HEK293 (cell line): ENCODE measurements around the gene SRSF1.

Experiments used
- KLF16 ChIP-seq: fragments of 450-650 bp; formaldehyde crosslinking; IDR thresholded peaks from 2 replicates; pipeline ENCODE4 v1.5.1; 2017; ENCODE audit warnings: missing biosample characterization, missing genetic modification characterization
- OVOL3 ChIP-seq: fragments of 450-650 bp; formaldehyde crosslinking; IDR thresholded peaks from 2 replicates; pipeline ENCODE4 v1.5.1; 2016; ENCODE audit warnings: missing biosample characterization, missing genetic modification characterization
- REPIN1 ChIP-seq: fragments of 450-650 bp; formaldehyde crosslinking; IDR thresholded peaks from 2 replicates; pipeline ENCODE4 v1.5.1; 2017; ENCODE audit warnings: missing biosample characterization, missing genetic modification characterization, low read depth
- SP7 ChIP-seq: fragments of 450-650 bp; formaldehyde crosslinking; IDR thresholded peaks from 2 replicates; pipeline ENCODE4 v1.5.1; 2016; ENCODE audit warnings: missing biosample characterization, missing genetic modification characterization
- YY2 ChIP-seq: fragments of 450-650 bp; formaldehyde crosslinking; IDR thresholded peaks from 2 replicates; pipeline ENCODE4 v1.5.1; 2016; ENCODE audit warnings: missing biosample characterization, missing genetic modification characterization
- ZBTB17 ChIP-seq: fragments of 450-650 bp; formaldehyde crosslinking; IDR thresholded peaks from 2 replicates; pipeline ENCODE4 v1.5.1; 2016; ENCODE audit warnings: missing biosample characterization, missing genetic modification characterization
- ZEB2 ChIP-seq: fragments of 450-650 bp; formaldehyde crosslinking; IDR thresholded peaks from 2 replicates; pipeline ENCODE4 v1.5.1; 2016; ENCODE audit warnings: missing biosample characterization, missing genetic modification characterization
- ZFP69B ChIP-seq: fragments of 450-650 bp; formaldehyde crosslinking; IDR thresholded peaks from 2 replicates; pipeline ENCODE4 v1.5.1; 2016; ENCODE audit warnings: missing biosample characterization, missing genetic modification characterization
- ZIC2 ChIP-seq: fragments of 450-650 bp; formaldehyde crosslinking; IDR thresholded peaks from 2 replicates; pipeline ENCODE4 v1.5.1; 2016; ENCODE audit warnings: missing biosample characterization, missing genetic modification characterization
- ZNF146 ChIP-seq: fragments of 450-650 bp; formaldehyde crosslinking; IDR thresholded peaks from 2 replicates; pipeline ENCODE4 v1.5.1; 2016; ENCODE audit warnings: missing biosample characterization, missing genetic modification characterization
- ZNF248 ChIP-seq: fragments of 450-650 bp; formaldehyde crosslinking; IDR thresholded peaks from 2 replicates; pipeline ENCODE4 v1.5.1; 2017; ENCODE audit warnings: missing biosample characterization, missing genetic modification characterization
- ZNF335 ChIP-seq: fragments of 450-650 bp; formaldehyde crosslinking; conservative IDR thresholded peaks from 2 replicates; pipeline ENCODE4 v1.5.1; 2016; ENCODE audit warnings: missing biosample characterization, missing genetic modification characterization
- ZNF341 ChIP-seq: fragments of 450-650 bp; formaldehyde crosslinking; IDR thresholded peaks from 2 replicates; pipeline ENCODE4; 2016; ENCODE audit warnings: low read depth, missing biosample characterization, missing genetic modification characterization
- ZNF548 ChIP-seq: fragments of 450-650 bp; formaldehyde crosslinking; IDR thresholded peaks from 2 replicates; pipeline ENCODE4 v1.5.1; 2016; ENCODE audit warnings: missing biosample characterization, missing genetic modification characterization
- ZNF626 ChIP-seq: fragments of 450-650 bp; sonication (Bioruptor Pico); formaldehyde crosslinking; IDR thresholded peaks from 2 replicates; pipeline ENCODE4 v1.5.1; 2018; ENCODE audit warnings: missing biosample characterization, missing genetic modification characterization, inconsistent platforms
- ZNF747 ChIP-seq: fragments of 450-650 bp; formaldehyde crosslinking; IDR thresholded peaks from 2 replicates; pipeline ENCODE4 v1.5.1; 2016; ENCODE audit warnings: missing biosample characterization, missing genetic modification characterization
- ZNF76 ChIP-seq: fragments of 450-650 bp; formaldehyde crosslinking; IDR thresholded peaks from 2 replicates; pipeline ENCODE4; 2016; ENCODE audit warnings: low read depth, missing biosample characterization, missing genetic modification characterization, borderline replicate concordance
- ZNF830 ChIP-seq: fragments of 450-650 bp; IDR thresholded peaks from 2 replicates; pipeline ENCODE4 v1.5.0; 2018; ENCODE audit warnings: missing biosample characterization, missing genetic modification characterization, low read depth, mild to moderate bottlenecking, moderate library complexity
- ZSCAN16 ChIP-seq: fragments of 450-650 bp; formaldehyde crosslinking; IDR thresholded peaks from 2 replicates; pipeline ENCODE4 v1.5.1; 2016; ENCODE audit warnings: missing biosample characterization, missing genetic modification characterization
- ZSCAN30 ChIP-seq: fragments of 450-650 bp; IDR thresholded peaks from 2 replicates; pipeline ENCODE4 v1.5.1; 2018; ENCODE audit warnings: missing biosample characterization, mild to moderate bottlenecking, missing genetic modification characterization, moderate library complexity
- TF ChIP-seq, protein P1 (sequence below): fragments of 450-650 bp; formaldehyde crosslinking; conservative IDR thresholded peaks from 2 replicates; pipeline ENCODE4 v1.5.1; 2016; ENCODE audit warnings: low read depth, missing biosample characterization, missing genetic modification characterization
- TF ChIP-seq, protein P2 (sequence below): fragments of 450-650 bp; formaldehyde crosslinking; IDR thresholded peaks from 2 replicates; pipeline ENCODE4 v1.5.1; 2016; ENCODE audit warnings: missing biosample characterization, missing genetic modification characterization
- TF ChIP-seq, protein P3 (sequence below): fragments of 450-650 bp; formaldehyde crosslinking; IDR thresholded peaks from 2 replicates; pipeline ENCODE4 v1.5.1; 2016; ENCODE audit warnings: missing biosample characterization, missing genetic modification characterization, borderline replicate concordance
- TF ChIP-seq, protein P4 (sequence below): fragments of 450-650 bp; formaldehyde crosslinking; IDR thresholded peaks from 2 replicates; pipeline ENCODE4 v1.5.1; 2016; ENCODE audit warnings: missing biosample characterization, missing genetic modification characterization
- TF ChIP-seq, protein P5 (sequence below): fragments of 450-650 bp; formaldehyde crosslinking; IDR thresholded peaks from 2 replicates; pipeline ENCODE4 v1.5.1; 2017; ENCODE audit warnings: missing biosample characterization, missing genetic modification characterization
- TF ChIP-seq, protein P6 (sequence below): fragments of 450-650 bp; formaldehyde crosslinking; IDR thresholded peaks from 2 replicates; pipeline ENCODE4; 2016; ENCODE audit warnings: missing biosample characterization, missing genetic modification characterization

SRSF1 gene

DNA sequence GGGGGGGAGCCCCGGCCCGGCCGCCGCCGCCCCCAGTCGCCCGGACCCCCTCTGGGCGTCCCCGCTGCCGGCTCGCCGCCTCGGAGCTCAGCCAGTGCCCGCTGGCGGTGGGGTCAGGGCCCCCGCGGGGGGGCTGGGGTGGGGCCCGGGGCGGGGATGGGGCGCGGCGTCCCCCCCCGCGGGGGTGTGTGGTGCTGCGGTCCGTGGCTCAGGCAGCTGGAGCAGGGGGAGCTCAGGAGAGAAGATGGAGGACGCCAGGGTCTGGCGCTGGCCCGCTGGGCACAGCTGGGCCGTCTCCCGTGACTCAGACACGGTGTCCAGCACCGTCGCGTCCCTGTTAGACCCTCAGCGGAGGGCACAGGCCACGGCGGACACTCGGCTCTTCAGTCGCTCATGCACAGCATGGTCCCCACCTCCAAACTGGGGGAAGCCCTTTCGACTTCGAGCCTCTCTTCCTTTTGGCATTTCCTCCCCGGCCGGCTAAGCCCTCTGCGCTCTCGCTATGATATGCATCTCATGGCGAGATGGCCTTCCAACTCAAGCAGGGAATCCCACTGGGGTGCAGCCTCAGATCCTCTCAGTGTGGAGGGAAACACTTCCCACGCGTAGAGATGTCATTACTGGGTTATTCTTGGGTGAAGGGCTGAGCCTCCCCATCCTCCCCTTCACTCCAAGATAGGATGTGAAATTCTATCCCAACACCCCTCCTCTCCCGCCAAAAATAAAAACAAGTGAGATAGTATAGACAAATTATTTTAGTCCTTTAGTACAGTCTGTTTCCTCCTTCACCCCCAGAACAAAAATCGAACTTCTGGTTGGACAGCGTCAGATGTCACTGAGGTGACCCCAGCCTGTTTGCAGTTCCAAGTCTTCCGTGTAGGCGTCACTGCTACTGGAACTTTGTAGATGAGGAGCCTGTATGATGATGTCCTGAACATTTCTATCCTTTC is 18.5 kb downstream of the SRSF1 start (continued):
- TF ChIP-seq, protein P1, sequence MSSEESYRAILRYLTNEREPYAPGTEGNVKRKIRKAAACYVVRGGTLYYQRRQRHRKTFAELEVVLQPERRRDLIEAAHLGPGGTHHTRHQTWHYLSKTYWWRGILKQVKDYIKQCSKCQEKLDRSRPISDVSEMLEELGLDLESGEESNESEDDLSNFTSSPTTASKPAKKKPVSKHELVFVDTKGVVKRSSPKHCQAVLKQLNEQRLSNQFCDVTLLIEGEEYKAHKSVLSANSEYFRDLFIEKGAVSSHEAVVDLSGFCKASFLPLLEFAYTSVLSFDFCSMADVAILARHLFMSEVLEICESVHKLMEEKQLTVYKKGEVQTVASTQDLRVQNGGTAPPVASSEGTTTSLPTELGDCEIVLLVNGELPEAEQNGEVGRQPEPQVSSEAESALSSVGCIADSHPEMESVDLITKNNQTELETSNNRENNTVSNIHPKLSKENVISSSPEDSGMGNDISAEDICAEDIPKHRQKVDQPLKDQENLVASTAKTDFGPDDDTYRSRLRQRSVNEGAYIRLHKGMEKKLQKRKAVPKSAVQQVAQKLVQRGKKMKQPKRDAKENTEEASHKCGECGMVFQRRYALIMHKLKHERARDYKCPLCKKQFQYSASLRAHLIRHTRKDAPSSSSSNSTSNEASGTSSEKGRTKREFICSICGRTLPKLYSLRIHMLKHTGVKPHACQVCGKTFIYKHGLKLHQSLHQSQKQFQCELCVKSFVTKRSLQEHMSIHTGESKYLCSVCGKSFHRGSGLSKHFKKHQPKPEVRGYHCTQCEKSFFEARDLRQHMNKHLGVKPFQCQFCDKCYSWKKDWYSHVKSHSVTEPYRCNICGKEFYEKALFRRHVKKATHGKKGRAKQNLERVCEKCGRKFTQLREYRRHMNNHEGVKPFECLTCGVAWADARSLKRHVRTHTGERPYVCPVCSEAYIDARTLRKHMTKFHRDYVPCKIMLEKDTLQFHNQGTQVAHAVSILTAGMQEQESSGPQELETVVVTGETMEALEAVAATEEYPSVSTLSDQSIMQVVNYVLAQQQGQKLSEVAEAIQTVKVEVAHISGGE (tag by site-specific recombination) = 0 out of 2 replicates have a peak, but pooled peaks have one; percentile 11
- TF ChIP-seq ZNF248 (tag by site-specific recombination) (no peak), ZFP69B (peak; percentile 53; the same call in 1 of the 2 replicates), ZNF341 (tag by site-specific recombination) (peak; percentile 40; the same call in 1 of the 2 replicates), ZNF548 (tag by site-specific recombination) (no peak), ZNF747 (no peak), KLF16 (peak; percentile 49; the same call in 1 of the 2 replicates), ZNF335 (tag by site-specific recombination) (peak; percentile 36), ZNF76 (tag by site-specific recombination) (peak; percentile 60; the same call in 1 of the 2 replicates), ZBTB17 (peak; percentile 88; the same call in 1 of the 2 replicates), ZNF830 (tag by site-specific recombination) (no peak), REPIN1 (tag by site-specific recombination) (peak; percentile 58; the same call in 1 of the 2 replicates), ZIC2 (peak; percentile 96), ZNF626 (tag by site-specific recombination) (no peak), YY2 (peak; percentile 53; the same call in 1 of the 2 replicates), ZSCAN16 (tag by site-specific recombination) (0 out of 2 replicates have a peak, but pooled peaks have one; percentile 33), OVOL3 (tag by site-specific recombination) (peak; percentile 69; the same call in 1 of the 2 replicates), ZEB2 (tag by site-specific recombination) (peak; percentile 85; the same call in 1 of the 2 replicates), SP7 (tag by site-specific recombination) (peak; percentile 53), ZNF146 (tag by site-specific recombination) (no peak), ZSCAN30 (tag by site-specific recombination) (0 out of 2 replicates have a peak, but pooled peaks have one; percentile 24)
- TF ChIP-seq, protein P2, sequence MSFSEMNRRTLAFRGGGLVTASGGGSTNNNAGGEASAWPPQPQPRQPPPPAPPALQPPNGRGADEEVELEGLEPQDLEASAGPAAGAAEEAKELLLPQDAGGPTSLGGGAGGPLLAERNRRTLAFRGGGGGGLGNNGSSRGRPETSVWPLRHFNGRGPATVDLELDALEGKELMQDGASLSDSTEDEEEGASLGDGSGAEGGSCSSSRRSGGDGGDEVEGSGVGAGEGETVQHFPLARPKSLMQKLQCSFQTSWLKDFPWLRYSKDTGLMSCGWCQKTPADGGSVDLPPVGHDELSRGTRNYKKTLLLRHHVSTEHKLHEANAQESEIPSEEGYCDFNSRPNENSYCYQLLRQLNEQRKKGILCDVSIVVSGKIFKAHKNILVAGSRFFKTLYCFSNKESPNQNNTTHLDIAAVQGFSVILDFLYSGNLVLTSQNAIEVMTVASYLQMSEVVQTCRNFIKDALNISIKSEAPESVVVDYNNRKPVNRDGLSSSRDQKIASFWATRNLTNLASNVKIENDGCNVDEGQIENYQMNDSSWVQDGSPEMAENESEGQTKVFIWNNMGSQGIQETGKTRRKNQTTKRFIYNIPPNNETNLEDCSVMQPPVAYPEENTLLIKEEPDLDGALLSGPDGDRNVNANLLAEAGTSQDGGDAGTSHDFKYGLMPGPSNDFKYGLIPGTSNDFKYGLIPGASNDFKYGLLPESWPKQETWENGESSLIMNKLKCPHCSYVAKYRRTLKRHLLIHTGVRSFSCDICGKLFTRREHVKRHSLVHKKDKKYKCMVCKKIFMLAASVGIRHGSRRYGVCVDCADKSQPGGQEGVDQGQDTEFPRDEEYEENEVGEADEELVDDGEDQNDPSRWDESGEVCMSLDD (tag by site-specific recombination) = peak; percentile 67; the same call in 1 of the 2 replicates
- TF ChIP-seq, protein P3, sequence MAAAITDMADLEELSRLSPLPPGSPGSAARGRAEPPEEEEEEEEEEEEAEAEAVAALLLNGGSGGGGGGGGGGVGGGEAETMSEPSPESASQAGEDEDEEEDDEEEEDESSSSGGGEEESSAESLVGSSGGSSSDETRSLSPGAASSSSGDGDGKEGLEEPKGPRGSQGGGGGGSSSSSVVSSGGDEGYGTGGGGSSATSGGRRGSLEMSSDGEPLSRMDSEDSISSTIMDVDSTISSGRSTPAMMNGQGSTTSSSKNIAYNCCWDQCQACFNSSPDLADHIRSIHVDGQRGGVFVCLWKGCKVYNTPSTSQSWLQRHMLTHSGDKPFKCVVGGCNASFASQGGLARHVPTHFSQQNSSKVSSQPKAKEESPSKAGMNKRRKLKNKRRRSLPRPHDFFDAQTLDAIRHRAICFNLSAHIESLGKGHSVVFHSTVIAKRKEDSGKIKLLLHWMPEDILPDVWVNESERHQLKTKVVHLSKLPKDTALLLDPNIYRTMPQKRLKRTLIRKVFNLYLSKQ (tag by site-specific recombination) = no peak
- TF ChIP-seq, protein P4, sequence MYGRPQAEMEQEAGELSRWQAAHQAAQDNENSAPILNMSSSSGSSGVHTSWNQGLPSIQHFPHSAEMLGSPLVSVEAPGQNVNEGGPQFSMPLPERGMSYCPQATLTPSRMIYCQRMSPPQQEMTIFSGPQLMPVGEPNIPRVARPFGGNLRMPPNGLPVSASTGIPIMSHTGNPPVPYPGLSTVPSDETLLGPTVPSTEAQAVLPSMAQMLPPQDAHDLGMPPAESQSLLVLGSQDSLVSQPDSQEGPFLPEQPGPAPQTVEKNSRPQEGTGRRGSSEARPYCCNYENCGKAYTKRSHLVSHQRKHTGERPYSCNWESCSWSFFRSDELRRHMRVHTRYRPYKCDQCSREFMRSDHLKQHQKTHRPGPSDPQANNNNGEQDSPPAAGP (tag by site-specific recombination) = peak; percentile 65
- TF ChIP-seq, protein P5, sequence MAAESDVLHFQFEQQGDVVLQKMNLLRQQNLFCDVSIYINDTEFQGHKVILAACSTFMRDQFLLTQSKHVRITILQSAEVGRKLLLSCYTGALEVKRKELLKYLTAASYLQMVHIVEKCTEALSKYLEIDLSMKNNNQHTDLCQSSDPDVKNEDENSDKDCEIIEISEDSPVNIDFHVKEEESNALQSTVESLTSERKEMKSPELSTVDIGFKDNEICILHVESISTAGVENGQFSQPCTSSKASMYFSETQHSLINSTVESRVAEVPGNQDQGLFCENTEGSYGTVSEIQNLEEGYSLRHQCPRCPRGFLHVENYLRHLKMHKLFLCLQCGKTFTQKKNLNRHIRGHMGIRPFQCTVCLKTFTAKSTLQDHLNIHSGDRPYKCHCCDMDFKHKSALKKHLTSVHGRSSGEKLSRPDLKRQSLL (tag by site-specific recombination) = no peak
- TF ChIP-seq, protein P6, sequence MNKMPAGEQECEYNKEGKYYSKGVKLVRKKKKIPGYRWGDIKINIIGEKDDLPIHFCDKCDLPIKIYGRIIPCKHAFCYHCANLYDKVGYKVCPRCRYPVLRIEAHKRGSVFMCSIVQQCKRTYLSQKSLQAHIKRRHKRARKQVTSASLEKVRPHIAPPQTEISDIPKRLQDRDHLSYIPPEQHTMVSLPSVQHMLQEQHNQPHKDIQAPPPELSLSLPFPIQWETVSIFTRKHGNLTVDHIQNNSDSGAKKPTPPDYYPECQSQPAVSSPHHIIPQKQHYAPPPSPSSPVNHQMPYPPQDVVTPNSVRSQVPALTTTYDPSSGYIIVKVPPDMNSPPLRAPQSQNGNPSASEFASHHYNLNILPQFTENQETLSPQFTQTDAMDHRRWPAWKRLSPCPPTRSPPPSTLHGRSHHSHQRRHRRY (tag by site-specific recombination) = 0 out of 2 replicates have a peak, but pooled peaks have one; percentile 65
